ENCODE results near the gene PFDN1.
"Not testable (repeated sequence)": the region's sequence is repeated elsewhere in the genome, so short reads cannot be mapped to it uniquely, and the experiment has no call there.

Gene PFDN1, protein sequence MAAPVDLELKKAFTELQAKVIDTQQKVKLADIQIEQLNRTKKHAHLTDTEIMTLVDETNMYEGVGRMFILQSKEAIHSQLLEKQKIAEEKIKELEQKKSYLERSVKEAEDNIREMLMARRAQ

DNA sequence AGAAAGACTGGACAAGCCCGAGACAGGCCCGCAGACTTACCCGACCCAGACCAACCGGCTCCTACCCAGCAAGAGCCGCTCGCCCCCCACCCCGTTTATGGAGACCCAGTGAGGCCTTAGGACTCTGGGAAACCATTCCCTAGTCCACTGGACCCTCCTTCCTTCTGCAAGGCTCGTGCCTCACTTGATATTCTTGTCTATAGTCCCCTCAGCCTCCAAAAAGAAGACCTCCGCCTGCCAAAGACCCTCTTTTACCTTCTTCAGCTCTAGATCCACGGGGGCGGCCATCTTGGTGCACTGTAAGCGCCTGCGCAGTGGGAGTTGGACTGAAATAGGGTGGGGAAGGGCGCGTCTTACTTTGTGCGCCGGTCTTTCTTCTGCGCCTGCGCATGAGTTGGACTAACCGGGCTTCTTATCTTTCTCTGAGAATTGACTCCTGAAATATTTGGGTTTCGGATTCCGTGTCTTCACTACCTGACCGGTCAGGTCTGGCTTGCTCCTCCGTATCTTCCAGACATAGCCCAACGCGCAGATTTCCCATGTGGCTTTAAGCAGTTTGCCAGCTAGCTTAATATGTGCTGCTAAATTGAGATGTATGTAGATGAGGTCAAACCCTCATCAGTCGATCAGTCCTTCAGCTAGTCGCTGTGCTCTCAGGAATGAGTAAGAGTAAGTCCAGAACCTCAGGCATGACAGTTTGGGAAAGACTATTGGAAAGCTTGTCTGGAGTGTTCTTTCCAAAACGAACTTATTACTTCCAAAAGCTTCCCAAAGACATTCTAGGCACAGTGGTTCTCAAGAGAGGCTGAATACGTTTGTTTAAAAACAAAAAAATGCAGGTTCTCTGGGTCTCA, at the start of gene PFDN1:
Gene PFDN1, minus strand, starts transcription at position 316 of the 854 bp plus-strand sequence. Its CDS starts 28 bp downstream, at position 288.
- peak; percentile 89 for DNase-seq (ENCODE audit: low read depth)

- peak; percentile 20 for DNase-seq (ENCODE audit: low read depth)
These were observed 48.9 kb upstream of the PFDN1 start for GRCh38 chr5:140351609-140352334.

DNA sequence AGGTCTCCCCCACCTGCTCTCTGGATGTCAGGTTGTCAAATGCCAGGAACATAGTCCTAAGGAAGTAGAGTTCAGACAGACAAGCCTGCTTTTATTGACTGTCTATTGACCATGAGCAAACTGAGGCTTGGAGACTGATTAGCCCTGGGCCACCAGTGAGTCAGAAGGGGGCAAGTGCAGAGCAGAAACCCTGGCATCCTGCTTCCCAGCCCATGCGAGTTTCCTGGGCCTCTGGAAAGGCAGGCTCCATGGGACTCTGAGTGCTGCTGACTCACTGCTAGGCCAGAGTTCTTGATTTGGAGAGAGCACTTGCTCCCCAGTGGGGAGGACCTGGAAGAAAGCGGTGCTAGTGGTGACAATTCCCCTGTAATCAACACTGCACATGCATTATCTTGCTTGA, 46.3 kb upstream of the PFDN1 start:
- DNase-seq (ENCODE audit: low read depth) = no peak

DNA sequence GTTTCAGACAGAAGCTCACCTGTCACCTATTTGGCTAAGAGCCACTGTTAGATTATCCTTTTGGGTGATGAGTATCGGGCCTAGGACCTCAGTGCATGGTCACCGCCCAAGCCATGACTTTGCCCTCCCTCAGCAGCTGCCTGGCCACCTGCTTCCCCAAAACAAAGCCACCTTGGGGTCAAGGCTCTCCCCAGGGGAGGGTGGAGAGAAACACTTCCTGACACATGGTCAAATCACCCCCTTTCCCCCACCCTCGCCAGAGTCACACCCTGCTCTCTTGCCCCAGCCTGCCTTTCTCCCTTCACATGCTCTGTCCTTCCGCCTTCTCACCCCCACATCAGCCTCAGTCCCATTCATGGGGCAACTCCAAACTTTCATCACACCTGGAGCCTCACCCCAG, 45.2 kb upstream of the PFDN1 start:
- no peak for DNase-seq (ENCODE audit: low read depth)

DNA sequence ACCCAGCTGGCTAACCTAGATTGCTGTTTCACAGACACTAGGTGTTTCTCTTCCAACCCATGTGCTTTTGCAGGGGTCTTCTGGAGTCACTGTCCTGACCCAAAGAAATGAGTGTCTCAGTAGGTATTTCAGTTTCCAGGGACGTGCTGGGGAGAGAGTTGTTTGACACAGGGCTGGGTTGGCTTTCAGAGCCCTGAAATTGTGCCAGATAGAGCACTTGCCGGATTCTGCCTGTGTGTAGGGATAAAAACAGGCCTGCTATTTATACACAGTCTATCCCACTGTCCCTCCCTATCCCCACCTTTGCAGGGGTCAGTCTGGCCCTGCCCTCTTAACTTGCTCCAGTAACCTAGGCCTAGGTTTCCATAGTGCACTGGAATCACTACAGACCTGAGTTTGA, 44.5 kb upstream of the PFDN1 start:
- no peak for DNase-seq (ENCODE audit: low read depth)

- peak; percentile 30 for DNase-seq (ENCODE audit: low read depth)
These were observed 43.7 kb upstream of the PFDN1 start, which contains the start of gene HBEGF for GRCh38 chr5:140346348-140347221. HBEGF (minus strand) TSS chr5:140346603; CDS start chr5:140346328, 275 bp downstream.

DNA sequence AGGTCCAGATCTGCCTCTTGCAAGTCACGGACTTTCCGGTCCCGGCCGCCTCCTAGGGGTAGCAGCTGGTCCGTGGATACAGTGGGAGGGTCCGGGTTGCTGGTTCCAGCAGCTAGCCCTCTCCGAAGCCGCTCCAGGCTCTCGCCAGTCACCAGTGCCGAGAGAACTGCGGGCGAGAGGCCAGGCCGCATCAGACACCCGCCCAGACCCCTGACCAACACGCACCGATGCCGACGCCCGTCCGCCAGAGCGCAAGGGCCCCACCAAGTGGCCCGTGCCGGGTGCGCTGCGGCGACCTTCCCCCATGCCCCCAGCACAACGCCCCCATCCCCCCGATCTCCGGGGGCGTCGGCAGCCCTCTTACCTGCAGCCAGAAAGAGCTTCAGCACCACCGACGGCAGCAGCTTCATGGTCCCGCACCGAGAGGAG, 43.0 kb upstream of the PFDN1 start:
- no peak for DNase-seq (ENCODE audit: low read depth)

- no peak for DNase-seq (ENCODE audit: low read depth)
These were observed 42.0 kb upstream of the PFDN1 start for GRCh38 chr5:140344683-140345423.

- DNase-seq (ENCODE audit: low read depth) = not testable (repeated sequence)
These were observed 40.9 kb upstream of the PFDN1 start for GRCh38 chr5:140343849-140344248.

- DNase-seq (ENCODE audit: low read depth) = no peak
These were observed 40.0 kb upstream of the PFDN1 start for GRCh38 chr5:140342896-140343295.

GRCh38 chr5:140342287-140342686, 39.4 kb upstream of the PFDN1 start:
- no peak for DNase-seq (ENCODE audit: low read depth)

DNA sequence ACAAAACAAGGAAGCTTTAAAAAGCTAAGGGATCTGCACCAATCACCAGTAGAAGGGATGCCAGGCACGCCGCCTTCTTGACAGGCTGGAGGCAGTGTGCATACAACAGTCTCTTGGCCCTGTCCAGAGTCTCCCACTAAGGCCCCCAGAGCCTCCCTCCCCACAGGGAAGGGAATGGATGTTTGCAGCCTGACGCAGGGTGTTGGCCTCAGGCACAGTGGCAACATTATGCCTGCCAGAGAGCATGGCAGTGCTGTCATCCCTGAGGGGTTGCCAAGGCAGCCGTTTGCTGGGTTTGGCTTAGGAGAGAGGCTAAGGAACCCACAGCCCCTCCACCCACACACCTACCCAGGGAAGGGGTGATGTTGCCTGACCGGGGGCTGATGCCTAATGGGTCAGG, 38.7 kb upstream of the PFDN1 start:
- no peak for DNase-seq (ENCODE audit: low read depth)

DNA sequence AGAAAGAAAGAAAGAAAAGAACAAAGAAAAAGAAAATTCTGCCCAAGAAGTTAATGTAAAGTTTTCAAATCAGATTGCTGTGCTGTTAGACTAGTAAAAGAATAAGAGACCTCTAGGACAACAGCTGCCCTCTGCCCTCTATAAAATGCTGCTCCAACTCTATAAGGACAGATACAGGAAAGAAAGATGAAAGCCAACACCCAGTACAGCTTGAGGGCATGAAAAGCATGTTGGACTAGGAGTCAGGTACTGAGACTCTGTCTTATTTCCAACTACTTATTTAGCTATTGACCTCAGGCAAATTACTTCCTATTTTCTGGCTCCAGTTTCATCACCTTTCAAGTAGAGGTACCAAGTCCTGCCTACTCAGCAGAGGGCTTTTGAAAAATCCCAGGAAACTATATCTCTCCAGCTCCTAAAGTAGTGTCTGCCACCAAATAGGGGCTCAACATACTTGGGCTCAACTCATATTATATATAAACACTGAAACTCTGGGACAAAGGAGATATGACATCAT, 37.8 kb upstream of the PFDN1 start:
- DNase-seq (ENCODE audit: low read depth) = no peak

- DNase-seq (ENCODE audit: low read depth) = no peak
These were observed 36.7 kb upstream of the PFDN1 start for GRCh38 chr5:140339636-140340035.

DNA sequence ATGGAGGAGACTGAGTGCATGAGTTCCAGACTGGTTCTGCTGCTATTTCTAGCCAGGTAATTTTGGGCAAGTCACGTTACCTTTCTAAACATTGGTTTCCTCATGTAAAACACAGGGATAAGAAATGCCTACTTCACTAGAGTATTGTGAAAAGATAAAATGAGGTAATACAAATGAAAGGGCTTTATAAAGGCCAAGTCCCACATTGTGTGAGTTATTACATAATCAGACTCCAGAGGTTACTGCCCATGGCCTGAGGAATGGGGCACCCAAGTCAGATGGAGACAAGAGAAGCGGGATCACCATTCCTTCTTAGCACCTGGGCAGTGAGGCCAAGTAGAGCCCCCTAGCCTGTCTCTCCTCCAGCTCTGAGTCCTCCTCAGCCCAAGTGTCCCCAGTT, 36.0 kb upstream of the PFDN1 start:
- DNase-seq (ENCODE audit: low read depth) = no peak

DNA sequence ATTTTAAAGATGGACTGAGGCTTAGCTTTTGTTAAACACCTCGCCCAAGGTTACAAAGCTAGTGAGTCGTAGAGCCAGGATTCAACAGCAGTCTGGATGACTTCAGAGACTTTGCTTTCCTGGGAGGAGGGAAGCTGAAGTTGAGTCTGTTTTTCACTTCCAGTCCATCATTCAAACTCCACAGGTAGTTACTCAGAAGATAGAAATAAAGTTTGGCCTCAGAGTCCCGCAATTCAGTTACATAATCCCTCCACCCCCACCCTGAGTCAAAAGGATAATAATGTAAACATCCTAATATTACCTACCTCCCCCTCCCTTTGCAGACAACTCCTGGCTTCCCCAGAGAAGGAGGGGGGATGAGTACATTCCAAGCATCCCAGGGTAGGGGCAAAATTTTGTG, 35.4 kb upstream of the PFDN1 start:
- no peak for DNase-seq (ENCODE audit: low read depth)

- no peak for DNase-seq (ENCODE audit: low read depth)
These were observed 35.0 kb upstream of the PFDN1 start for GRCh38 chr5:140337880-140338279.

- DNase-seq (ENCODE audit: low read depth) = no peak
These were observed 33.5 kb upstream of the PFDN1 start for GRCh38 chr5:140336388-140336787.

DNA sequence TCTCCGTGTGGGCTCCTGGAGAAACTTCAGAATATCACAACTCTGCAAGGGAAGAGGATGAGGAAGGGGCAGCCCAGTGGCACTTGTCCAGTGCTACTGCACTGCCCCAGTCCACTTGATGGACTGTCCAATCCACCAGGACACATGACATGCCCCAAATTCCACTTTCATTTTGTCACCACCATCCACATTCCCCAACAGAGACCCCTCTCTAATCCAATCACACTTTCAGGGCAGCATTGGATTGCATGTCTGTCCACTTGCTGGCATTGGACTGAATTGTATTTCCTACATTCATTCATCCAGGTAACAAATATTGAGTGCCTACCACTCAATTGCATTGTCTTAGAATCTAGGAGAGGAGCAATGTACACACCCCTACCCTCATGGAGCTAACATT, 28.7 kb upstream of the PFDN1 start:
- DNase-seq (ENCODE audit: low read depth) = no peak

- DNase-seq (ENCODE audit: low read depth) = no peak
These were observed 27.0 kb upstream of the PFDN1 start for GRCh38 chr5:140329739-140330481.
